Cardiac muscle cell (in vitro differentiated cells and primary cell): Measurements from ENCODE around the gene SRGAP1. TPM values are rescaled to one million over a fixed set of nuclear protein-coding genes. Genes with fewer than 3 reads are reported as not detected.

Source experiments
- DNase-seq, 2 donors: peaks; one replicate each; pipeline versions ENCODE4 v3.0.0 to v3.0.0-alpha.2; 2010 to 2017; ENCODE audit warnings: low read depth in 1 of 2, low spot score in 1 of 2
- H3K27ac ChIP-seq: fragments of 200-600 bp; sonication (generic); 2 replicates; pipeline ENCODE4 v1.5.1; 2016
- H3K27me3 ChIP-seq: fragments of 200-600 bp; sonication (generic); 2 replicates; pipeline ENCODE4 v1.6.0; 2016; ENCODE audit warnings: control low read depth
- H3K36me3 ChIP-seq: fragments of 200-600 bp; sonication (generic); 2 replicates; pipeline ENCODE4 v1.5.1; 2016; ENCODE audit warnings: control low read depth
- H3K4me1 ChIP-seq: fragments of 200-600 bp; sonication (generic); 2 replicates; pipeline ENCODE4 v1.8.1; 2017; ENCODE audit warnings: low read depth, mild to moderate bottlenecking, mixed run types
- H3K4me3 ChIP-seq: fragments of 200-600 bp; sonication (generic); 2 replicates; pipeline ENCODE4 v1.5.1; 2016; ENCODE audit warnings: mild to moderate bottlenecking
- H3K9me3 ChIP-seq: fragments of 200-600 bp; sonication (generic); 2 replicates; pipeline ENCODE4 v1.5.1; 2017; ENCODE audit warnings: low read depth, mild to moderate bottlenecking, control low read depth
- polyA plus RNA-seq: library from polyadenylated mRNA; unstranded; fragments of >200 nt; fragmentation: Nextera tagmentation; extraction: Ambion mirVana; gene quantifications from 2 replicates; pipeline ENCODE4 v1.2.1, GENCODE V29; 2016
- total RNA-seq: library from RNA; depleted of rRNA; stranded (reverse); fragments of >200 nt; gene quantifications from 2 replicates; pipeline ENCODE4 v1.2.3, GENCODE V29; 2016
- TF ChIP-seq, protein P1 (sequence below): IDR thresholded peaks from 2 replicates; pipeline ENCODE4 v1.5.1; 2012; ENCODE audit warnings: low read depth, mild to moderate bottlenecking, low read length

Gene SRGAP1
- total and polyA plus RNA-seq, 2 experiments from 2014 or later: 2.7 to 3.9 TPM

- no peaks in the 10 kb centered on the region for H3K9me3 ChIP-seq
- no peaks in the 10 kb centered on the region for H3K4me1 ChIP-seq
- DNase-seq: no peak
- no peaks in the 10 kb centered on the region for H3K36me3 ChIP-seq
- no peaks in the 10 kb centered on the region for H3K27me3 ChIP-seq
- no peak overlapping the region for H3K27ac ChIP-seq
- H3K4me3 ChIP-seq: no peak overlapping the region
- TF ChIP-seq, protein P1, sequence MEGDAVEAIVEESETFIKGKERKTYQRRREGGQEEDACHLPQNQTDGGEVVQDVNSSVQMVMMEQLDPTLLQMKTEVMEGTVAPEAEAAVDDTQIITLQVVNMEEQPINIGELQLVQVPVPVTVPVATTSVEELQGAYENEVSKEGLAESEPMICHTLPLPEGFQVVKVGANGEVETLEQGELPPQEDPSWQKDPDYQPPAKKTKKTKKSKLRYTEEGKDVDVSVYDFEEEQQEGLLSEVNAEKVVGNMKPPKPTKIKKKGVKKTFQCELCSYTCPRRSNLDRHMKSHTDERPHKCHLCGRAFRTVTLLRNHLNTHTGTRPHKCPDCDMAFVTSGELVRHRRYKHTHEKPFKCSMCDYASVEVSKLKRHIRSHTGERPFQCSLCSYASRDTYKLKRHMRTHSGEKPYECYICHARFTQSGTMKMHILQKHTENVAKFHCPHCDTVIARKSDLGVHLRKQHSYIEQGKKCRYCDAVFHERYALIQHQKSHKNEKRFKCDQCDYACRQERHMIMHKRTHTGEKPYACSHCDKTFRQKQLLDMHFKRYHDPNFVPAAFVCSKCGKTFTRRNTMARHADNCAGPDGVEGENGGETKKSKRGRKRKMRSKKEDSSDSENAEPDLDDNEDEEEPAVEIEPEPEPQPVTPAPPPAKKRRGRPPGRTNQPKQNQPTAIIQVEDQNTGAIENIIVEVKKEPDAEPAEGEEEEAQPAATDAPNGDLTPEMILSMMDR: no peak
These were observed 124.2 kb downstream of the SRGAP1 start for GRCh38 chr12:63968673-63969072.

DNA sequence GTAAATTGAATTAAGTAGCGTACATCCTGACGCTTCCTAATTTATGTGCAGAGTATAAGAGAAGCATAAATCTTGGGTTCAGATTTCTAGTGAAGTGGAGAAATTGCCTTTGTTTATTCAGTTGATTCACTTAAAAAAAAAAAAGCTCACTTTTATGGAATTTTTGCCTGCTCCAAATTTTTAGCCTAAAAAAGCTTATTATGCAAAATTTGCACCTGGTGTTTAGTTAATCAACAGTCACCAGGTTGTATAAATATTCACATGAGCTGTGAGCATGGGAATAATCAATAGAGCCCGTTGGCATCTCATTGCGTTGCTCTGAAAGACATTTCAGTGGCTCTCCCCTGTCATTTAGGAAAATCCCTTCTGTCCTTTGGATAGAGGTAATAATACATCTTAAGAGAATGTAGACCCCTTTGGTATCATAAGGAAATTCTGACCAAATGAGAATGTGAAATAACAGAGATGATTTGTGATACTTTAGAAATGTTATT, 132.4 kb downstream of the SRGAP1 start:
- H3K27ac ChIP-seq: no peak overlapping the region
- H3K4me3 ChIP-seq: no peak overlapping the region
- no peaks in the 10 kb centered on the region for H3K4me1 ChIP-seq
- H3K9me3 ChIP-seq: no peaks in the 10 kb centered on the region
- no peak for DNase-seq
- no peaks in the 10 kb centered on the region for H3K27me3 ChIP-seq
- no peaks in the 10 kb centered on the region for H3K36me3 ChIP-seq
- TF ChIP-seq, protein P1: no peak

- no peaks in the 10 kb centered on the region for H3K27me3 ChIP-seq
- H3K4me3 ChIP-seq: no peak overlapping the region
- H3K27ac ChIP-seq: no peak overlapping the region
- TF ChIP-seq, protein P1: no peak
- H3K4me1 ChIP-seq: no peaks in the 10 kb centered on the region
- no peak for DNase-seq
- no peaks in the 10 kb centered on the region for H3K36me3 ChIP-seq
- H3K9me3 ChIP-seq: no peaks in the 10 kb centered on the region
These were observed 132.9 kb downstream of the SRGAP1 start for GRCh38 chr12:63977441-63977840.

- TF ChIP-seq, protein P1: no peak
- DNase-seq: peak in 1 of 2 donors; percentile 79
These were observed 134.0 kb downstream of the SRGAP1 start for GRCh38 chr12:63978519-63978918.

GRCh38 chr12:63980211-63980610, 135.7 kb downstream of the SRGAP1 start:
- H3K27ac ChIP-seq: no peak overlapping the region
- H3K36me3 ChIP-seq: no peaks in the 10 kb centered on the region
- no peaks in the 10 kb centered on the region for H3K9me3 ChIP-seq
- TF ChIP-seq, protein P1: no peak
- DNase-seq: no peak
- no peak overlapping the region for H3K4me3 ChIP-seq
- no peaks in the 10 kb centered on the region for H3K27me3 ChIP-seq
- no peaks in the 10 kb centered on the region for H3K4me1 ChIP-seq

More at GRCh38 chr12:63978519-63978918, 134.0 kb downstream of the SRGAP1 start:
- Histone ChIP-seq H3K27me3 (no peaks in the 10 kb centered on the region), H3K36me3 (no peaks in the 10 kb centered on the region), H3K9me3 (no peaks in the 10 kb centered on the region), H3K4me3 (no peak overlapping the region), H3K27ac (no peak overlapping the region), H3K4me1 (no peaks in the 10 kb centered on the region)
